NCI-H82 (cell line): ENCODE results near the gene SLC35E4.
"Not testable (repeated sequence)": the region's sequence is repeated elsewhere in the genome, so short reads cannot be mapped to it uniquely, and the experiment has no call there.

Experiments used
- DNase-seq: peaks from one replicate; lab custom pipeline; 2025; lab: John Stamatoyannopoulos, UW

The SLC35E4 gene

GRCh38 chr22:30650508-30651116 lies 15.0 kb downstream of the SLC35E4 start:
- no peak for DNase-seq

GRCh38 chr22:30652852-30653251 lies 17.3 kb downstream of the SLC35E4 start:
- DNase-seq, result peak; percentile 9

GRCh38 chr22:30654361-30654760 lies 18.8 kb downstream of the SLC35E4 start:
- no peak for DNase-seq

- DNase-seq, result no peak
Measured at GRCh38 chr22:30655532-30655931, 20.0 kb downstream of the SLC35E4 start.

- DNase-seq, result no peak
Measured at GRCh38 chr22:30662040-30662439, 26.5 kb downstream of the SLC35E4 start.

- no peak for DNase-seq
Measured at GRCh38 chr22:30664798-30665197, 29.2 kb downstream of the SLC35E4 start.

- no peak for DNase-seq
Measured at GRCh38 chr22:30665266-30665665, 29.7 kb downstream of the SLC35E4 start.

GRCh38 chr22:30665786-30666185 lies 30.2 kb downstream of the SLC35E4 start:
- DNase-seq, result no peak

GRCh38 chr22:30667107-30667493 lies 31.5 kb downstream of the SLC35E4 start:
- DNase-seq, result no peak

GRCh38 chr22:30667494-30668385 lies 32.2 kb downstream of the SLC35E4 start, which contains the start of gene DUSP18:
Gene DUSP18 (minus strand): TSS chr22:30667875. CDS start chr22:30664003, 3,872 bp downstream.
- peak; percentile 92 for DNase-seq

- DNase-seq, result peak; percentile 30
Measured at GRCh38 chr22:30668386-30668710, 32.8 kb downstream of the SLC35E4 start.

- no peak for DNase-seq
Measured at GRCh38 chr22:30671071-30671470, 35.5 kb downstream of the SLC35E4 start.

GRCh38 chr22:30673136-30673535 lies 37.6 kb downstream of the SLC35E4 start:
- no peak for DNase-seq

GRCh38 chr22:30674482-30674881 lies 38.9 kb downstream of the SLC35E4 start:
- DNase-seq, result no peak

GRCh38 chr22:30675436-30675835 lies 39.9 kb downstream of the SLC35E4 start:
- peak; percentile 76 for DNase-seq

- not testable (repeated sequence) for DNase-seq
Measured at GRCh38 chr22:30676565-30676964, 41.0 kb downstream of the SLC35E4 start.

- DNase-seq, result not testable (repeated sequence)
Measured at GRCh38 chr22:30679895-30680690, 44.5 kb downstream of the SLC35E4 start.

- DNase-seq, result no peak
Measured at GRCh38 chr22:30680991-30681770, 45.6 kb downstream of the SLC35E4 start.

- no peak for DNase-seq
Measured at GRCh38 chr22:30681831-30682230, 46.2 kb downstream of the SLC35E4 start.

- DNase-seq, result peak; percentile 13
Measured at GRCh38 chr22:30685178-30685577, 49.6 kb downstream of the SLC35E4 start.

GRCh38 chr22:30687358-30687757 lies 51.8 kb downstream of the SLC35E4 start:
- no peak for DNase-seq

- DNase-seq, result no peak
Measured at GRCh38 chr22:30689622-30690021, 54.0 kb downstream of the SLC35E4 start.
